ENCODE measurements around the gene SEM1. TPM values are rescaled to one million over a fixed set of nuclear protein-coding genes. Genes with fewer than 3 reads are reported as not detected.

SEM1 gene
- total RNA-seq, 1 experiment from 2014 or later, result 263 TPM

DNA sequence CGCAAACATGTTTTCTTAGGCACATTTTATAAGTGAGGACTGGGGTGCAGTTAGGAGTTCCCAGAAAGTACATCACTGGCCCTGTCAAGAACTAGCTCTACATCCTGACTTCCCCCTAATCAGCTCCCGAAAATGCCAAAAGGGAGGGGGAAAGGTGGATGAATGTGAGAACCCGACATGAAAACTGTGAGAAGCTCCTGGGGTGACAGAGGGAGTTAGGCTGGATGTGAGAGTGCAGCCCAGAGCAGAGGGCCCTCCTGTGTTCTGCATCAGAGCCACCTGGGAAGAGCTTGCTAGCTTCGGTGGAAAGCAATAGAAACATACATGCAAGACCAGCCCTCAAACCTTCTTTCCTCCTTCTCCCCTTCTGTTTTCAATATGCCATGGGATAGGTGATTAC lies 30.5 kb upstream of the SEM1 start:
- Histone ChIP-seq H3K27ac (ENCODE audit: low read length) (no peak overlapping the region), H3K9me3 (ENCODE audit: low read length) (no peaks in the 10 kb centered on the region), H3K79me2 (ENCODE audit: low read length) (no peaks in the 10 kb centered on the region), H3K9me2 (replicated peaks; ENCODE audit: low read length) (no peaks in the 10 kb centered on the region), H4K20me1 (ENCODE audit: low read length) (no peaks in the 10 kb centered on the region), H3K4me1 (ENCODE audit: insufficient read depth, low read length) (no peaks in the 10 kb centered on the region), H2AFZ (ENCODE audit: low read length) (no peak overlapping the region), H3K9ac (ENCODE audit: low read length) (no peak overlapping the region), H3K4me2 (ENCODE audit: low read length) (no peak overlapping the region), H3K4me3 (ENCODE audit: low read length) (no peak overlapping the region), H3K27me3 (ENCODE audit: low read length) (peaks cover 24% of the 10 kb centered on the region), H3F3A (ENCODE audit: low read length, unreplicated experiment) (no peaks in the 10 kb centered on the region), H3K36me3 (ENCODE audit: low read depth, low read length) (no peaks in the 10 kb centered on the region)
- no peak for DNase-seq
- BruUV-seq (replicated peaks), result no TSS peak
- no peak for ATAC-seq
- CTCF ChIA-PET, result no interaction called here
- TF ChIP-seq EZH2 (IDR thresholded peaks at IDR 0.05; ENCODE audit: low read length, unreplicated experiment), result no peak
- no peak for TF ChIP-seq EZH2phosphoT487 (IDR thresholded peaks at IDR 0.05; ENCODE audit: borderline replicate concordance, low read length)
- TF ChIP-seq, protein P1, sequence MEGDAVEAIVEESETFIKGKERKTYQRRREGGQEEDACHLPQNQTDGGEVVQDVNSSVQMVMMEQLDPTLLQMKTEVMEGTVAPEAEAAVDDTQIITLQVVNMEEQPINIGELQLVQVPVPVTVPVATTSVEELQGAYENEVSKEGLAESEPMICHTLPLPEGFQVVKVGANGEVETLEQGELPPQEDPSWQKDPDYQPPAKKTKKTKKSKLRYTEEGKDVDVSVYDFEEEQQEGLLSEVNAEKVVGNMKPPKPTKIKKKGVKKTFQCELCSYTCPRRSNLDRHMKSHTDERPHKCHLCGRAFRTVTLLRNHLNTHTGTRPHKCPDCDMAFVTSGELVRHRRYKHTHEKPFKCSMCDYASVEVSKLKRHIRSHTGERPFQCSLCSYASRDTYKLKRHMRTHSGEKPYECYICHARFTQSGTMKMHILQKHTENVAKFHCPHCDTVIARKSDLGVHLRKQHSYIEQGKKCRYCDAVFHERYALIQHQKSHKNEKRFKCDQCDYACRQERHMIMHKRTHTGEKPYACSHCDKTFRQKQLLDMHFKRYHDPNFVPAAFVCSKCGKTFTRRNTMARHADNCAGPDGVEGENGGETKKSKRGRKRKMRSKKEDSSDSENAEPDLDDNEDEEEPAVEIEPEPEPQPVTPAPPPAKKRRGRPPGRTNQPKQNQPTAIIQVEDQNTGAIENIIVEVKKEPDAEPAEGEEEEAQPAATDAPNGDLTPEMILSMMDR (conservative IDR thresholded peaks at IDR 0.05; ENCODE audit: low read depth, low read length), result no peak
- intact Hi-C loops (cut with micrococcal nuclease), result no loop called here
- POLR2A ChIA-PET (ENCODE audit: unreplicated experiment), result no interaction called here

DNA sequence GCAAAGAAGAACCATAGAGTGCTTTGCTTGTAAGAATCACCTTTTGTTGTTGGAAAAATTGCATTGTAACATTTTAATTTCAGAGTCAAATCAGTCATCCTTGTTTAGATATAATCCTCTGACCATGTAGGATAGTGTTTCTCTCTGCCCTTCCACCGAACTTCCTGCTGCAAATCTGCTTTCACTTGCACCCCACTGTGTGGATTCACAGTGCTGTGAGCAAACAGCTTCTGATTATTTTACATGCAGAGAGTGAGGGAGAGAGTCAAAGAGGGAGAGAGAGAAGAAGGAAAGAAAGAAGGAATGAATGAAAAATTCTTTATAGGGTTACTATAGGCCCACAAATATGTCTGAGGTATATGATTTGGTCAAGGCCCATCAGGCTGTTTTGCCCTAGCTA lies 30.0 kb upstream of the SEM1 start:
- no peak for TF ChIP-seq EZH2 (IDR thresholded peaks at IDR 0.05; ENCODE audit: low read length, unreplicated experiment)
- TF ChIP-seq, protein P1 (conservative IDR thresholded peaks at IDR 0.05; ENCODE audit: low read depth, low read length), result no peak
- Histone ChIP-seq H3K9me2 (replicated peaks; ENCODE audit: low read length) (no peaks in the 10 kb centered on the region), H3K4me2 (ENCODE audit: low read length) (no peak overlapping the region), H3K36me3 (ENCODE audit: low read depth, low read length) (no peaks in the 10 kb centered on the region), H3K4me3 (ENCODE audit: low read length) (no peak overlapping the region), H3K27ac (ENCODE audit: low read length) (no peak overlapping the region), H3K27me3 (ENCODE audit: low read length) (peaks cover 24% of the 10 kb centered on the region), H3K9ac (ENCODE audit: low read length) (no peak overlapping the region), H3F3A (ENCODE audit: low read length, unreplicated experiment) (no peaks in the 10 kb centered on the region), H4K20me1 (ENCODE audit: low read length) (no peaks in the 10 kb centered on the region), H3K4me1 (ENCODE audit: insufficient read depth, low read length) (no peaks in the 10 kb centered on the region), H2AFZ (ENCODE audit: low read length) (no peak overlapping the region), H3K79me2 (ENCODE audit: low read length) (no peaks in the 10 kb centered on the region), H3K9me3 (ENCODE audit: low read length) (no peaks in the 10 kb centered on the region)
- no peak for ATAC-seq
- DNase-seq, result no peak
- intact Hi-C loops (cut with micrococcal nuclease), result no loop called here
- BruUV-seq (replicated peaks), result no TSS peak
- ChIA-PET CTCF (no interaction called here), POLR2A (ENCODE audit: unreplicated experiment) (no interaction called here)

GRCh38 chr7:96739167-96739566 lies 29.5 kb upstream of the SEM1 start:
- Histone ChIP-seq H3K4me2 (ENCODE audit: low read length) (no peak overlapping the region), H3K27me3 (ENCODE audit: low read length) (peaks cover 24% of the 10 kb centered on the region), H3K9ac (ENCODE audit: low read length) (no peak overlapping the region), H3K9me3 (ENCODE audit: low read length) (no peaks in the 10 kb centered on the region), H4K20me1 (ENCODE audit: low read length) (no peaks in the 10 kb centered on the region), H2AFZ (ENCODE audit: low read length) (no peak overlapping the region), H3K4me1 (ENCODE audit: insufficient read depth, low read length) (peaks cover 4% of the 10 kb centered on the region; the same call in 1 of the 2 replicates), H3K79me2 (ENCODE audit: low read length) (no peaks in the 10 kb centered on the region), H3K9me2 (replicated peaks; ENCODE audit: low read length) (no peaks in the 10 kb centered on the region), H3K36me3 (ENCODE audit: low read depth, low read length) (no peaks in the 10 kb centered on the region), H3K4me3 (ENCODE audit: low read length) (no peak overlapping the region), H3K27ac (ENCODE audit: low read length) (no peak overlapping the region), H3F3A (ENCODE audit: low read length, unreplicated experiment) (no peaks in the 10 kb centered on the region)
- POLR2A ChIA-PET (ENCODE audit: unreplicated experiment), result no interaction called here
- DNase-seq (no peak), ATAC-seq (no peak)
- CTCF ChIA-PET, result no interaction called here
- TF ChIP-seq EZH2 (IDR thresholded peaks at IDR 0.05; ENCODE audit: low read length, unreplicated experiment) (no peak), EZH2phosphoT487 (IDR thresholded peaks at IDR 0.05; ENCODE audit: borderline replicate concordance, low read length) (no peak)
- TF ChIP-seq, protein P1 (conservative IDR thresholded peaks at IDR 0.05; ENCODE audit: low read depth, low read length), result no peak
- no TSS peak for BruUV-seq (replicated peaks)
- intact Hi-C loops (cut with micrococcal nuclease), result no loop called here

Measured in PC-3 (cell line).